SKM-1 (cell line): ENCODE data around the gene FAM184B.
A peak's percentile ranks its signal among the peaks of the same experiment; 100 is the strongest.

Source experiments
- DNase-seq: peaks from one replicate; lab custom pipeline; 2025; ENCODE audit not compliant: unreplicated experiment; lab: John Stamatoyannopoulos, UW

The FAM184B gene

DNA sequence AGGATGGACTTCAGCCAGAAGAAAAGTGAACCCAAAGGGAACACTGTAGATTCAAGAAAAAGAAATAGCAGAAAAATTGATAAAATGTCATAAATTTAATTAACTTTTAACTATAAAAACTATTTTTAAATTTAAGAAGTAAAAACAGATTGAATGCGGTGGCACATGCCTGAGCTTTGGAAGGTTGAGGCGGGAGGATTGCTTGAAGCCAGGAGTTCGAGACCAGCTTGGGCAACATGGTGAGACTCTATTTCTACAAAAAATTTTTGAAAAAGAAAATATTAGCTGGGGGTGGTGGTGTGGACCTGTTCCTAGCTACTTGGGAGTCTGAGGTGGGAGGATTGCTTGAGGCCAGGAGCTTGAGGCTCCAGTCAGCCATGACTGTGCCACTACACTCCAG lies 3.0 kb downstream of the FAM184B start:
- DNase-seq: no peak

- DNase-seq: no peak
Measured at GRCh38 chr4:17773135-17773698, 8.2 kb downstream of the FAM184B start.

DNA sequence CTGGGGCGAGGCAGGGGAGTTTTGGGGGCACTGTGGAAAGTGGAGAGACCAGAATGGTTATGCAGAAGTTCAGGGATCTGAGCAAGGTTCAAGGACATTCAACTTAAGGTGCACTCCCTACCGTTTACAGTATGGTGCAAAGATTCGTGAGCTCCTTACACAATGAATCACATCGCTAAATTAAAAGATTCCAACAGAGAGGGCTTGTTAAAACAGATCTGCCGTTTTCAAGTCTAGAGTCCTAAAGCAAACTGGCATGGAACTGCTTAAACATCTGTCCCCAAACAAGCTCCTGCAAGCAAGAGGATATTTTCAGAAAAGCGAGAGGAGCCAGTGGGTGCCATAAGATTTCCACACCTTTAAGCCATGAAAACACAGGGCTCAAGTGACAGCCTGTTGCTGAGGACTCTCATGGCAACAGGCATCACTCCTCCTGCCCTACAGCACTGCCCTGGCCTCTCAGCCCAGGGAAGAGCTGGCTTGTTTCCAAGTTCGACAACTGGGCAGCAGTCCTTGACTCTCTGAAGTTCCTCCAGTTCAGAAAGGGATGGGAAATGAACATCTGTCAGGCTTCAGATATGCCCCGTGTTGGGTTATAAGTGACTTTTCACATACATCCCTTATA lies 10.0 kb downstream of the FAM184B start:
- DNase-seq: no peak

DNA sequence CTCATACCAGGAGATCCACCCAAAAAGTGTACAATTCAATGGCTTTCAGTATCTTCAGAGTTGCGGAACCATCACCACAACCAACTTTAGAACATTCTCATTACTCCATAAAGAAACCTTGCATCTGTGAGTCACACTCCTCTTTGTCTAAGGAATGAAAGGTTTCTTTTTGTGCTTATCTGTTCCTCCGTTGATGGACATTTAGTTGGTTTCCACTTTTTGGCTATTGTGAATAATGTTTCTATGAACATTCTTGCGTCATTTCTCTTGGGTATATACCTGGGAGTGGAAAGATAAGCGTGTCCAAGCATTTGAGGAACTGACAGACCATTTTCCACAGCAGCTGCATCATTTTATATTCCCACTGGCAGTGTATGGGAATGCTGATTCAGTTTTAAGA lies 10.6 kb downstream of the FAM184B start:
- no peak for DNase-seq

GRCh38 chr4:17769406-17770174 lies 11.8 kb downstream of the FAM184B start:
- DNase-seq: no peak

DNA sequence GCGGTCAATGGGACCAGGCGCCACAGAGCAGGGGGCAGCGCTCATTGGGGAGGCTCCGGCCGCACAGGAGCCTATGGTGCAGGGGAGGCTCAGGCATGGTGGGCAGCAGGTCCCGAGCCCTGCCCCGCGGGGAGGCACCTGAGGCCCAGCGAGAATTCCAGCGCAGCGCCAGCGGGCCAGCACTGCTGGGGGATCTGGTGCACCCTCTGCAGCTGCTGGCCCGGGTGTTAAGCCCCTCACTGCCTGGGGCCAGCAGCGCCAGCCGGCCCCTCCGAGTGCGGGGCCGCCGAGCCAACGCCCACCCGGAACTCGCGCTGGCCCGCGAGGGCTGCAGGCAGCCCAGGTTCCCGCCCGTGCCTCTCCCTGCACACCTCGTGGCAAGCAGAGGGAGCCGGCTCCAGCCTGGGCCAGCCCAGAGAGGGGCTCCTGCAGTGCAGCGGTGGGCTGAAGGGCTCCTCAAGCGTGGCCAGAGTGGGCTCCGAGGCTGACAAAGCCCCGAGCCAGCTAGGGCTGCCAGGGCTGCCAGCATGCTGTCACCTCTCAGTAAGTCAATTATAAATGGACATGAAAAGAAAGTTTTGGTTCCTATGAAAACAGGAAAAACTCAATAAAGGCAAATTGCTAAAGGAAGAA lies 14.5 kb downstream of the FAM184B start:
- no peak for DNase-seq

GRCh38 chr4:17765514-17766286 lies 15.7 kb downstream of the FAM184B start:
- DNase-seq: no peak

- no peak for DNase-seq
Measured at GRCh38 chr4:17763931-17764330, 17.5 kb downstream of the FAM184B start.

GRCh38 chr4:17763416-17763815 lies 18.0 kb downstream of the FAM184B start:
- DNase-seq: no peak

DNA sequence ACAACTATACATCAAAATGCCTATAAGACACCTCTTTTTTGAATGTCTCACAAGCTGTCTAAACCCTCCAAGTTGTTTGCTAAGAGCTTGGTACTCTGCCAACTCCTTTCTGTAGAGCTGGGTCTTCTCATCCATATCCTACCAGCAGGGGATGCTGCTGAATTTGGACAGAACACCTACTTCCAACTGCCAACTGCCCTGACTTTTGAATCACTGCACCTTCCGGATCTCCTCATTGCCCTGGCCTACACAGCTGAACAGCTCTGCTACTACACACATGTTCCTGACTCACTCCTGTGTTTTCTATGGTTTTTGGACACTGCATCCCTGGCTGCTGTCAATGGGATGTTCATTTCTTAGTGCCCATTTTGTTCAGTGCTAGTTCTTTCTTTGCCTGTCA lies 18.7 kb downstream of the FAM184B start:
- no peak for DNase-seq

DNA sequence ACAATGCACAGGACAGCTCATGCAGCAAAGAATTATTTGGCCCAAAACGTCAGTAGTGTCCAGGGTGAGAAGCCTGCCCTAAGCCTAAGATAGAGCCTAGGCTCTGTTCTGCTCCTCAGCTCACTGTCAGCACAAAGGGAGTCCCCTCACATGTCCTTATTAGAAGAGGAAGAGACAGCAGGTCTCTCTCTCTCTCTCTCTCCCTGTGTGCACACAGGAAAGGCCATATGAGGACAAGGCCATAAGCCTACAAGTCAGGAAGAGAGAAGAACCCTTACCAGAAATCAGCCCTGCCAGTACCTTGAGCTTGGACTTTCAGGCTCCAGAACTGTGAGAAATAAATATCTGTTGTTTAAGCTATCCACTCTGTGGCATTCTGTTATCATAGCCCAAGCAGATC lies 20.4 kb downstream of the FAM184B start:
- DNase-seq: peak; percentile 4

GRCh38 chr4:17760626-17761025 lies 20.8 kb downstream of the FAM184B start:
- DNase-seq: no peak

DNA sequence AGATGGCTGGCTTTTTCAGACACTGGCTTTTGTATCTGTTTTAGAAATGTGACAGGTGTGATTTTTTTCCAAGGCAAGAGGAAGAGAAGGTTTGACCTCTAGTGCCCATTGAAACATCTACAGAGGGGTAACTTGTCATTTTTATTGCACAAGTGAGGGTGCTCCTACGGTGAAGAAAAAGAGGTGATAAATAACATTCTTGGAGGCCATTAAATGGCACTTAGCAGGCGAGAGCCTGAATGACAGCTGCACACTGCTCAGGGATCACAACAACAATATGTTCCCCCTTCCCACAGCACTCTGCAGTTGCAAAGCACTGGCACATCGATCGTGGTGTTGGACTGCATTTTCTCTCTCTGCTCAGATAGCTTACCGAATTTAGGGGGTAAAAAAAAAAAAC lies 22.9 kb downstream of the FAM184B start:
- no peak for DNase-seq

- no peak for DNase-seq
Measured at GRCh38 chr4:17757621-17758020, 23.8 kb downstream of the FAM184B start.

GRCh38 chr4:17753646-17754045 lies 27.8 kb downstream of the FAM184B start:
- no peak for DNase-seq

- DNase-seq: no peak
Measured at GRCh38 chr4:17740702-17741101, 40.7 kb downstream of the FAM184B start.

- DNase-seq: no peak
Measured at GRCh38 chr4:17736484-17736883, 44.9 kb downstream of the FAM184B start.

DNA sequence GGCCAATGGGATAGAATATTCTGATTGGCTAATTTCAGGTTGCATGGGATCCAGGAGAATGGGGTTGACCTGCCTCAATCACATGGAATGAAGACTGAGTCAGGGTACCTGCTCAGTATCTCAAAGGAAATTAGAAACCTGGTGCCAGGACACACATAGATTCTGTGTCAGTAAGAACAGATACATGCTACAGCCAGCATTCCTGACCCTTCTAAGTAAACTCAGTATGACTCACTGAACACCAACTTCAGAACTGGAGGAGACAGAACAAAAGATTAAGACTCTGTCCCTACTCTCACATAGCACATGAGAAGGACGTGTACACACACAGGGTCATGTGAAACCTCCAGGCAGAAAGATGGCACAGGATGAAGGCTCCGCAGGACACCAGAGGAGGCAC lies 54.5 kb downstream of the FAM184B start:
- no peak for DNase-seq

DNA sequence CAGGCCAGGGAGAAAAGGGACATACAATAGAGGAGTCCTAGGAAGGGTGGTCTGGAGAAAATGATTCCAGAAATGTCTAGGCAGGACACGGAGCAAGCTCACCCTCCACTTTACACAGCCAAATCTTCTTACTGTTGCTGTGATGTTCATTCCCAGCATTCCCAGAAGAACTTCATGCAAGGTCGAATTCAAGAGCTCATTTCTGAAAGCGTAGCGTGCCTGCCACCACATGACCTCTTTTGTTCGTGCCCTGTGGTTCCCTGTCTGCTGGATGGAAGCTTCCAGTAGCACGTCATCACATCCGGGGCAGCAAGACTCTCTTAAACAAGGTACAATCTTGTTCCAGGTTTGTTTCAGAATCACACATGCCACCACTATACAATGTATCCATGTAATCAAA lies 57.8 kb downstream of the FAM184B start:
- no peak for DNase-seq

GRCh38 chr4:17722356-17722700 lies 59.1 kb downstream of the FAM184B start:
- no peak for DNase-seq
